NB4 (cell line): Measurements from ENCODE around the gene CCDC138.

Source experiments
- DNase-seq: peaks from one replicate; pipeline ENCODE4 v3.0.0; 2010; ENCODE audit warnings: low read depth
- H3K4me3 ChIP-seq: one replicate; pipeline ENCODE4 v1.5.1; 2011; ENCODE audit warnings: mild to moderate bottlenecking, low read depth, low read length, moderate library complexity
- MYC ChIP-seq: IDR thresholded peaks from 2 replicates; pipeline ENCODE4 v1.6.1; 2011; ENCODE audit warnings: low read depth, low read length
- POLR2A ChIP-seq: IDR thresholded peaks from 2 replicates; pipeline ENCODE4 v1.6.1; 2011; ENCODE audit warnings: mild to moderate bottlenecking; ENCODE audit not compliant: insufficient read length; ENCODE audit errors: extremely low read depth
- TF ChIP-seq, protein P1 (sequence below): IDR thresholded peaks from one replicate; pipeline ENCODE4 v1.5.1; 2012; ENCODE audit warnings: low read depth, low read length
- TF ChIP-seq, protein P2 (sequence below): IDR thresholded peaks from 2 replicates; pipeline ENCODE4 v1.6.1; 2011; ENCODE audit warnings: low read depth, low read length

The CCDC138 gene

DNA sequence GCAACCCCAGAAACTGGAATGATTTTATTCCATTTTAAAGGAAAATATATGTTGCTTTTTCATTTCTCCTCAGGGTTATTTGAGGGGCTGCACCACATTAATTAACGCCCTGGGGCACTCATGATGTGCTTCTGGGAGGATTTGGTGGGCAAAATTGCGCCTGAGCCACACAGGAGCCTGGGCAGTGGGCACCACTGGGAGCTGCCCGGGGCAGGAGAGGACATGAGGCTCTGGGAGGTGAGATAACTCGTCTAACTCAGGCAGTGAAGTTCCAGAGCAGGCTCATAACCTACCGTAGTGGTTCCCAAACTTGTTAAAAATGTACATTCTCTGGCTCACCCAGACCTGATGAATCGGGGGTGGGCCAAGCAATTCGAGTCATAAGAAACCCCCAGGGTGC lies 134.1 kb downstream of the CCDC138 start:
- TF ChIP-seq, protein P1, sequence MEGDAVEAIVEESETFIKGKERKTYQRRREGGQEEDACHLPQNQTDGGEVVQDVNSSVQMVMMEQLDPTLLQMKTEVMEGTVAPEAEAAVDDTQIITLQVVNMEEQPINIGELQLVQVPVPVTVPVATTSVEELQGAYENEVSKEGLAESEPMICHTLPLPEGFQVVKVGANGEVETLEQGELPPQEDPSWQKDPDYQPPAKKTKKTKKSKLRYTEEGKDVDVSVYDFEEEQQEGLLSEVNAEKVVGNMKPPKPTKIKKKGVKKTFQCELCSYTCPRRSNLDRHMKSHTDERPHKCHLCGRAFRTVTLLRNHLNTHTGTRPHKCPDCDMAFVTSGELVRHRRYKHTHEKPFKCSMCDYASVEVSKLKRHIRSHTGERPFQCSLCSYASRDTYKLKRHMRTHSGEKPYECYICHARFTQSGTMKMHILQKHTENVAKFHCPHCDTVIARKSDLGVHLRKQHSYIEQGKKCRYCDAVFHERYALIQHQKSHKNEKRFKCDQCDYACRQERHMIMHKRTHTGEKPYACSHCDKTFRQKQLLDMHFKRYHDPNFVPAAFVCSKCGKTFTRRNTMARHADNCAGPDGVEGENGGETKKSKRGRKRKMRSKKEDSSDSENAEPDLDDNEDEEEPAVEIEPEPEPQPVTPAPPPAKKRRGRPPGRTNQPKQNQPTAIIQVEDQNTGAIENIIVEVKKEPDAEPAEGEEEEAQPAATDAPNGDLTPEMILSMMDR: no peak
- TF ChIP-seq, protein P2, sequence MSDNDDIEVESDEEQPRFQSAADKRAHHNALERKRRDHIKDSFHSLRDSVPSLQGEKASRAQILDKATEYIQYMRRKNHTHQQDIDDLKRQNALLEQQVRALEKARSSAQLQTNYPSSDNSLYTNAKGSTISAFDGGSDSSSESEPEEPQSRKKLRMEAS: no peak
- TF ChIP-seq MYC: no peak
- no peak for TF ChIP-seq POLR2A
- no peak for DNase-seq

DNA sequence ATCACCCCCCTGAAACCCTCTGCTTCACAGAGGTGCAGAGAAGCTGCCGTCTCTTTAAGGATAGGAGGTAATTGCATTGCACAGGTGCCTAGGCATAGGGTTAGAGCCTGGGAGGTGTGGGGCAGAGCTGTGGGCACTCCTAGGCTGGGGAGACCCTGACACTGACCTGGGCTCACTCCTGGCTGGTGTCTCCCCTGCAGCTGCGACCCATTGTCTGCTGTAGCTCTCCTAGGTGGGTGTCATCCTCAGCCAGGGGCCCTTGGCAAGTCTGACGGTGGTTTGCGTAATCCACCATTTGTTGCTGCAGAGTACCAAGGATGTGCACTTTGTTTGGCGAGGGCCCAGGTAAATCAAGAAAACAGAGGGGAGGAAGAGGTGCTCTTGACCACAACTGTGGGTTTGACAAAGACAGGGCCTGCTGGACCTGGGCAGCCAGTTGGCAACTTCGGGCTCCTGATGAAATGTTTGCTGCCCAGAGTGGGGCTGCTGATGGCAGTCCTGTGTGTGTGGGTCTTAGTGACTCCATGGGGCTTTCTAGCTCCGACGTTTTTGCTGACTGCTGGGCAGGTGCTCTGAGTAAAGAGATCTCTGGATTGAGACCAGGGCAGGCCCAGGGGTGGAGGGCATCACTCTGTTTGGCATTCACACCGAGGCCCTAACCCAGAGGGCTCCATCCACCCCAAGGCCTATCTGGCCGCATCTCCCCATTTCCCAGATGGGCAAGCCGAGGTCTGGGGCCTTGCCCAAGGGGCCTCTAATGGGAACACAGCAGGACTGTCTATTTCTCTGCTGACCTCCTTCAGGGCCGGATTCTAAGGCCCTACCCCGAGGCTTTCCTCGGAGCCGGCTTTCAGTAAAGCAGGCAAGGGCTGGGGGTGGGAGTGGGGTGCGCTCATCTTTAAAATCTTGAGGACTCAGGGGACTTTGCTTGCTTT lies 134.8 kb downstream of the CCDC138 start:
- H3K4me3 ChIP-seq: no peak overlapping the region
- TF ChIP-seq, protein P1: no peak
- no peak for TF ChIP-seq MYC
- TF ChIP-seq, protein P2: no peak
- TF ChIP-seq POLR2A: no peak
- DNase-seq: no peak

More for the DNA sequence above, 134.1 kb downstream of the CCDC138 start:
- H3K4me3 ChIP-seq: no peak overlapping the region

DNA sequence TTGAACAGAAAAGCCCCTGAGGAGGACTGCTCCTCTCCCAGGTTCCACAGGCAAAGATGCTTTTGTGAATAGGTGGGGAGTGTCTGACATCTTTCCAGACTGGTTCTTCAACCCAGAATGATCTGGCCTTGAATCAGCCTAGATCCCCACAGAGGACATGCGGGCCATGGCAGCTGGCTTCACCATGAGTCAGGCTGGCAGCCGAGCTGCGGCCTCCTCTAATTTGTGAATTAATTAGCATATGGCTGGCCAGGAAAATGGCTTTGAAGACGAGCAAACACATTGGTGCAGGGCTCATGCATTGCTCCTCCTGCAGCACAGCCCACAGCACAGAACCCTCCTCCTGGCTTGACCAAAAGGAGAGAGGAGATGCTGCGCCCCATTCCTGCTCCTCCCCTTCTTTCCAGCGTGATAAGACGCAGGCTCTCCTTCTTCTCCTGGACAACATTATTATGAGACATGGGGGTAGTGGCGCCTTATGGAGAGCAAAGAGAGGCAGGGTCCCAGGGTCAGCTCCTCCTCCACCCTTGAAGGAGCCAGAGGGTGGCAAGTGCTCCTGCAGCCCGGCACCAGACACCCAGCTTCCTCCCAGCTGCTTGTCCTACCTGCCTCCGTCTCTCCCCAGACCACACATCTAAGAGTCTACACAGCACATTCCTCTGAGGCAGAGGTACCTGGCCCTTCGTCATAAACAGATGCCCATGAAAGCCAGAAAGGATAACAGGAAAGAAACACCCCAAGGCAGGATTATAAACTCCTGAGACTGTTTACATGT lies 135.8 kb downstream of the CCDC138 start:
- TF ChIP-seq POLR2A (no peak), MYC (no peak)
- TF ChIP-seq, protein P1: no peak
- TF ChIP-seq, protein P2: no peak
- H3K4me3 ChIP-seq: no peak overlapping the region
- DNase-seq: no peak

DNA sequence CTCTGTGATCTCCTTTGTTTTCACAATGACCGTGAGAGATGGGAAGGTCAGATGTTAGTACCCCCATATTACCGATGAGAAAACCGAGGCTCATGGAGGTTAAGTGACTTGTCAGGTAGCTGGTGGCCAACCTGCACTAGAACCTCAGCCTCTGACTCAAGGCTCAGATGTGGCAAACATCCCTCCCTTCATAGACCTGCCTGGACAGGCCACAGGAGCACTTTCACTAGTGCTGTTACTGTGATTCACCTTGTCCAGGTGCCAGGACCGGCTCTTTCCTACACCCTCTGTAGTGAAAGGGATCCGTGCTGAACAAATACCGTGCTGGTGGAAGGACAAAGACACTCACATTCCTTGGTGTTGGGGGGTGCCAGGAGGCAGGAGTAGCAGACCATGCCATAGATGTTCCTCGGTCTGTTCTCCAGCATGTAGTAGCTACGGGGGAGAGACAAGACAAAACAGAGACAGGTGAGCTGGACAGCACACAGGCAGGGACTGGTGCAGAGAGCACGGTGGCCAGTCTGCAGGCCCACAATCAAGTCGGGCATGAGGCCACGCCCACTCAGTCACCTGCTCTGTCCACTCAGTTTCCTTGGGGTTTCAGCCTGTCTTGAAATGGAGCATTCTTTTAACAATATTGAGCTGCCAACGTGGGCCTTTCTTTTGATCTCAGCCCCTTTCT lies 136.6 kb downstream of the CCDC138 start:
- H3K4me3 ChIP-seq: no peak overlapping the region
- TF ChIP-seq POLR2A: no peak
- TF ChIP-seq, protein P1: no peak
- no peak for TF ChIP-seq MYC
- TF ChIP-seq, protein P2: no peak
- no peak for DNase-seq

DNA sequence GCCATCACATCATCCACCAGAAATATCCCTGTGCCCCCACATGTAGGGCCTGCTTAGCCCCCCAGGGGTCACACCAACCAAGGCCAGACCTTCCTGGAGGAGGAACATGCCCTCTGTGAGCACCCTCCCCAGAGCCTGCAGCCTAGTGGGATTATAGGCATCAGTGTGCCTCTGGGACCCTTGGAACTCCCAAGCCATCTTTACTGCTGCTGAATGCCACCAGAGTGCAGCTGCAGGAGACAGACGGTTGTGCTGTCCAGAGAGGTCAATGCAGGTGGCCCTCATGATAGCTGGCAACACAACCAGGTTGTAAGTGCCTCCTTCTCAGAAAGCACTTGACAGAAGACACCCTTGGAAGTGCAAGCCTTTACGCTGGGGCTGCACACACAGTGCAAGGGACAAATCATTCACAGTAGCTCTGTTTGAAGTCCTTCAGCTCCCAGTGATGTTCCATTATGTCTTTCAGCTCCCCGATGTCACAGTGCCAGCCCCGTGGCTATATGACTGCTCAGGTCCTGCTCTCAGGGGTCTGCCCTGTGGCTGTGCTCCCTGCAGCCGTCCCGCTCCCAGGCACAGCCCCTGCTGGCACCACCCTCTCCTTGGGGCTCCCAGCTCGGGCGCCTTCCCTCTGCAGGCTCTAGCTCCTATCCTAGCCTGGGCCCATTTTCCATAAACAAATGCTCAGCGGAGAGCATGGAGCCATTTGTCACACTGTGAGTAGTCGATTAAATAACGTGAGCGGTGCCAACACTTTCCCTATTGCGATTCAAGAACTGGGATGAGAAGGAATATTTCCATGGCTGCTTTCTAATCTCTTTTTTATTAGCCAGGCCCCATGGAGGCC lies 137.4 kb downstream of the CCDC138 start:
- TF ChIP-seq, protein P1: no peak
- TF ChIP-seq MYC (no peak), POLR2A (no peak)
- TF ChIP-seq, protein P2: no peak
- H3K4me3 ChIP-seq: no peak overlapping the region
- no peak for DNase-seq
